Measurements from ENCODE around the gene EIF3K. TPM values are rescaled to one million over a fixed set of nuclear protein-coding genes. Genes with fewer than 3 reads are reported as not detected.

EIF3K gene
- total RNA-seq, 1 experiment from 2014 or later = 414 TPM

DNA sequence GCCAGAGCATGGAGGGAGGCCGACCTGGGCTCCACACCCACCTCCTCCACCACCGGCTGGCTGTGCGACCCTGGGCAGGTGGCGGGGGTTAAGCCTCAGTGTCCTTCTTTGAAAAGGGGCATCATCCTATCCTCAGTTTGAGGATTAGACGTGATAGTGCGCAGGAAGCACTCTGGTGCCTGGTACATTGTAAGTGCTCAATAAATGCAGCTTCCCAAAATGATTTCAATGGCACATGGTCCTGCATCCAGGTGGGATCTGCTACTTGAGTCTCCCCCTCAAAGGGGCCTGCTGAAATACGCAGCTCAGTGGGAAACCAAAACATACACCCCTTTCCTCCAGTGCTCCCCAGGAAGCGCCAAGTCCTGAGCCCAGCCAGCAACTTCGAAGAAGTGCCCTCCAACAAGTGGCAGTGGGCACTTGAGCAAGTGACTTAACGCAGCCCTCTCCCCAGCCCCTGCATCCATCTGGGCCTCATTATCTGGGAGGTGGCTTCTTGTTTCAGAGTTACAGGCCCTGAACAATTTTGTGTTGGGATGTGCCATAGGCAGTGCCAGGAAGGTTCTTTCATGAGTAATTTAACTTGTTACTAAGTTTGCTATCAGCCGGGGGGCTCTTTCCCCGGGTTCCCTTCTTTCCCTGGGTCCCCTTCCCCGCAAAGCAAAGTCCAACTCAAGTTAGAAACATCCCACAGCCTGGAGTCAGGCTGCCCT, 46.4 kb downstream of the EIF3K start:
- peaks cover 87% of the 10 kb centered on the region for H3K4me1 ChIP-seq (ENCODE audit: insufficient read depth, low read length)
- H3F3A ChIP-seq (ENCODE audit: low read length, unreplicated experiment) = peaks cover 6% of the 10 kb centered on the region
- H3K27ac ChIP-seq (ENCODE audit: low read length) = peak overlapping the region; percentile 76
- H3K9ac ChIP-seq (ENCODE audit: low read length) = peak overlapping the region; percentile 25; the same call in 1 of the 2 replicates
- H2AFZ ChIP-seq (ENCODE audit: low read length) = no peak overlapping the region
- no peak overlapping the region for H3K4me3 ChIP-seq (ENCODE audit: low read length)
- no peaks in the 10 kb centered on the region for H3K9me3 ChIP-seq (ENCODE audit: low read length)
- intact Hi-C loops (cut with micrococcal nuclease) = no loop called here
- peaks cover 57% of the 10 kb centered on the region for H4K20me1 ChIP-seq (ENCODE audit: low read length)
- ChIA-PET CTCF (no interaction called here), POLR2A (ENCODE audit: unreplicated experiment) (no interaction called here)
- TF ChIP-seq EZH2 (IDR thresholded peaks at IDR 0.05; ENCODE audit: low read length, unreplicated experiment) (no peak), EZH2phosphoT487 (IDR thresholded peaks at IDR 0.05; ENCODE audit: borderline replicate concordance, low read length) (no peak)
- TF ChIP-seq, protein P1, sequence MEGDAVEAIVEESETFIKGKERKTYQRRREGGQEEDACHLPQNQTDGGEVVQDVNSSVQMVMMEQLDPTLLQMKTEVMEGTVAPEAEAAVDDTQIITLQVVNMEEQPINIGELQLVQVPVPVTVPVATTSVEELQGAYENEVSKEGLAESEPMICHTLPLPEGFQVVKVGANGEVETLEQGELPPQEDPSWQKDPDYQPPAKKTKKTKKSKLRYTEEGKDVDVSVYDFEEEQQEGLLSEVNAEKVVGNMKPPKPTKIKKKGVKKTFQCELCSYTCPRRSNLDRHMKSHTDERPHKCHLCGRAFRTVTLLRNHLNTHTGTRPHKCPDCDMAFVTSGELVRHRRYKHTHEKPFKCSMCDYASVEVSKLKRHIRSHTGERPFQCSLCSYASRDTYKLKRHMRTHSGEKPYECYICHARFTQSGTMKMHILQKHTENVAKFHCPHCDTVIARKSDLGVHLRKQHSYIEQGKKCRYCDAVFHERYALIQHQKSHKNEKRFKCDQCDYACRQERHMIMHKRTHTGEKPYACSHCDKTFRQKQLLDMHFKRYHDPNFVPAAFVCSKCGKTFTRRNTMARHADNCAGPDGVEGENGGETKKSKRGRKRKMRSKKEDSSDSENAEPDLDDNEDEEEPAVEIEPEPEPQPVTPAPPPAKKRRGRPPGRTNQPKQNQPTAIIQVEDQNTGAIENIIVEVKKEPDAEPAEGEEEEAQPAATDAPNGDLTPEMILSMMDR (conservative IDR thresholded peaks at IDR 0.05; ENCODE audit: low read depth, low read length) = no peak
- H3K4me2 ChIP-seq (ENCODE audit: low read length) = peak overlapping the region; percentile 59; the same call in 1 of the 2 replicates
- H3K27me3 ChIP-seq (ENCODE audit: low read length) = no peaks in the 10 kb centered on the region
- peaks cover 100% of the 10 kb centered on the region for H3K79me2 ChIP-seq (ENCODE audit: low read length)
- ATAC-seq (no peak), DNase-seq (no peak)
- no peaks in the 10 kb centered on the region for H3K9me2 ChIP-seq (replicated peaks; ENCODE audit: low read length)
- TSS peak; percentile 88 for BruUV-seq (replicated peaks)
- peaks cover 54% of the 10 kb centered on the region for H3K36me3 ChIP-seq (ENCODE audit: low read depth, low read length)

DNA sequence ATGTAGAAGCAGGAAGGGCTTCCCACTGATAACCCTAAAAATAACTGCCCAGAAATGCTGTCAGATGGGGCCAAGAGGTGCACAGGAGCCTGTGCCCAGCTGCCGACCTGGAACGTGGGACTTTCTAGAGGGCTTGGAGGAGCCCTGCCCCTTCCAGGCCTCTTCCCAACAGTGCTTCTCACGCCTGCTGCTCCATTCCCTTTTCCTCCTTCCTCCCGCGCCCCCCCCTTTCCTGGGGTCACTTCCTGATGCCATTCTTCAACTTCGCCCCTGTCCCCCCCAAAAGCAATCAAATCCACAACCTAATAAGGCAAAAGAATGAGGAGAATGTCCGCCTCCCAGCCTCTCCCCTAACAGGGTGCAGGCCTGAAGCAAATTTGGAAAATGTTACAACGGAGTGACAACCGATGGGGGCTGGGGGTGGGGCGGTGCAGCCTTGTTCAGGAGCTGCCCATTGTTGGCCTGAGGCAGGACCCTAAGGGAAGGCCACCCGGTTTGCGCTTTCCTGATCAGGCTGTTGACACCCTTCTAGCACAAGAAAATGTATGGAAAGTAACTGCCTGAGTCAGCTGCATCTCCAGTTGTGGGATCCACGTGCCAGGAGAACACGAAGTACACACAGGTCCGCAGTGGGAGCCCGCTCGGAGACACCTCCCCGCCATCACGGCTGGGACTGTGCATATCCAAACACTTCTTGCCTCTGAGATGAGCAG, 47.1 kb downstream of the EIF3K start:
- Histone ChIP-seq H3K36me3 (ENCODE audit: low read depth, low read length) (peaks cover 47% of the 10 kb centered on the region), H3K4me2 (ENCODE audit: low read length) (peak overlapping the region; percentile 59), H3K9me2 (replicated peaks; ENCODE audit: low read length) (no peaks in the 10 kb centered on the region), H3K27me3 (ENCODE audit: low read length) (no peaks in the 10 kb centered on the region), H3K4me1 (ENCODE audit: insufficient read depth, low read length) (peaks cover 80% of the 10 kb centered on the region), H3K9me3 (ENCODE audit: low read length) (no peaks in the 10 kb centered on the region), H4K20me1 (ENCODE audit: low read length) (peaks cover 57% of the 10 kb centered on the region), H3K27ac (ENCODE audit: low read length) (peak overlapping the region; percentile 76), H3K9ac (ENCODE audit: low read length) (peak overlapping the region; percentile 29), H2AFZ (ENCODE audit: low read length) (no peak overlapping the region), H3K79me2 (ENCODE audit: low read length) (peaks cover 100% of the 10 kb centered on the region), H3K4me3 (ENCODE audit: low read length) (peak overlapping the region; percentile 24; the same call in 1 of the 2 replicates), H3F3A (ENCODE audit: low read length, unreplicated experiment) (peaks cover 6% of the 10 kb centered on the region)
- no TSS peak for BruUV-seq (replicated peaks)
- TF ChIP-seq EZH2 (IDR thresholded peaks at IDR 0.05; ENCODE audit: low read length, unreplicated experiment) (no peak), EZH2phosphoT487 (IDR thresholded peaks at IDR 0.05; ENCODE audit: borderline replicate concordance, low read length) (no peak)
- TF ChIP-seq, protein P1 (conservative IDR thresholded peaks at IDR 0.05; ENCODE audit: low read depth, low read length) = no peak
- DNase-seq (peak; percentile 66), ATAC-seq (peak; percentile 71)
- intact Hi-C loops (cut with micrococcal nuclease) = loop anchor here (1.0 kb wide), 1 partner anchor 17 kb away; no protein-coding TSS in a partner anchor
- CTCF ChIA-PET = no interaction called here
- POLR2A ChIA-PET (ENCODE audit: unreplicated experiment) = no interaction called here

All from PC-3 (cell line).